HL-60/S4 treated with retinoic acid at 250 ng/mL for 4 days and 3 days (cell line): ENCODE results near the gene KCNH2.

ENCODE experiments used
- in situ Hi-C: fragments of 300-500 bp; cut with MboI; formaldehyde crosslinking; loops from 2 replicates; pipeline ENCODE4 v1.7.0; 2022; ENCODE audit warnings: low sequenced_read_pairs

KCNH2 gene

DNA sequence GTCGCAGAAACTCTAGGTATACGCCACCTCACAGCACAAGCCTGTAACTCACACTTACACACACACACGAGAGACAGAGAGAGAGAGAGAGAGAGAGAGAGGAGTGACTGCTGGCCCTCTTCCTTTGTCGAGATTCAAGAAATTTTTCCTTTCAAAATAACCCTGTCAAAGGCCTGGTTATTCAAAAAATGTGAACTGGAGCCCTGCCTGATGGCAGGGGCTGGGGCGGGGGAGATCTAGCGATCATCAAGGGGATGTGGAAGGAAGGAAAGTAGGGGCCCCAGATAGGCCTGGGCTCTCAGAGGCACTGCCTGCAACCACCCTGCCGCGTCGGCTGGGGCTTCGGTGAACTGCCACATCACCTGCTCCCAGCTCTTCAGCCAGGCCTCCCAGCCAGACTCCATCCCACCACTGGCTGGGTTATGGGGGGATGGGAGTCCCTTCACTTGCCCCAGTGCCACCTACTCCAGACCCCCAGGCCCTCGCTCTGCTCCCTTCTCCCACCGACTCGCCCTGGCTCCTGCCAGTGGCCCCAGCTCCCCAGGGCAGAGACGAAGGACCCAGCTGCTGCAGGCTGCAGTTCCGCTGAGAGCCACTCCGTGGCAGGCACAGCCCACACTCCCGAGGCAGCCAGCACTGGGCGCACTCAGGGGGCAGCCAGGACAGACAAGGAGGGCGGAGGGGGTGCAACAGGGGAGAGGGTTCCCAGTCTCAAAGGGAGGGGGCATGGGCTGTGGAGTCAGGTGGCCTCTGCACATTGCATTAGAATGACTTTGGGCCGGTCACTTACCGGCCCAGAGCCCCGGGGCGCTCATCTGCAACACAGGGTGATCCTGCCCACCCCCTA is 15.3 kb downstream of the KCNH2 start:
- in situ Hi-C loops, result no loop called here

DNA sequence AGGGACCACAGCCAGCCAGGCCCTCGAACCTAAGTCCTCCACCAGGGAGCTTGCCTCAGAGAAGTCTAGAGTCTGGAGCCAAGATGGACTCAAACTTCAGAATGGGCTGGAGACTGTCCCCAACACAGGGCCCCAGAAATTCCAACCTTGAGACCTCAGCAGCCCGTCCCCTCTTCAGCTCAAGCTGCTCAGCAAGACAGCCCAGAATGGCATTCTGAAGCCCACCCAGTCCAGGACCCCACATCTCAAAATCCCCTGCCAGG is 15.9 kb downstream of the KCNH2 start:
- in situ Hi-C loops, result no loop called here

DNA sequence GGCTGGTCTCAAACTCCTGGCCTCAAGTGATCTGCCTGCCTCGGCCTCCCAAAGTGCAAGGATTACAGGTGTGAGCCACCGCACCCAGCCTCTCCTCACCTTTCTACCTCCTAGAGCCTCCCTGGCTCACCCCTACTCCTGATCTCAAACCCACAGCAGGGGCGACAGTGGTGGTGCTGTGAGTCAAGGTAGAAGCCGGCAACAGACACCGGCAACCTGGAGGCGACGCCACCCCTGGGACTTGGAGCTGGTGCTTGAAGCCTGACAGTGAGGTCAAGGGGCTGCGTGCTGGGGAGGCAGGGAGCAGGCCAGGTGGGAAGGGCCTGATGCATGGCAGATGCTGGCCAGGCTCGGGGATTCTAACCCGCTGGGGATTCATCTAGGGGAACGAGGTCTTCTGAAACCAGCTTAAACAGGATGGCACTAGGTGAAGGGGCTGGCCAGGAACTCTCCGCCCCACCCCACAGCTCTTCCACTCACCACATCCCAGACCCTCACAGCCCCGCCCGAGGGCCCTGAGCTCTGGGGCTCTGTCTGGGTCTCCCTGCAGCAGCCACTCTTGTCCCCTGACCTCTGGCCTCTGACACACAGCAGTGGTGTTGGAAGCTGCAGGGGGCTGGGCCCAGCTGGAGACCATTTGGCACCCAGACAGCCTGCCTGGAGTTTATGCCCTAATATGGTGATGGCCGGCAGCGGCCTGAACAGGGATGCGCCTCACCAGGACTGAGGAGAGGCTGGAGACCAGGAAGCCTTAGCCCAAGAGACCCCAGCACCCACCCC is 16.4 kb downstream of the KCNH2 start:
- in situ Hi-C loops, result no loop called here

DNA sequence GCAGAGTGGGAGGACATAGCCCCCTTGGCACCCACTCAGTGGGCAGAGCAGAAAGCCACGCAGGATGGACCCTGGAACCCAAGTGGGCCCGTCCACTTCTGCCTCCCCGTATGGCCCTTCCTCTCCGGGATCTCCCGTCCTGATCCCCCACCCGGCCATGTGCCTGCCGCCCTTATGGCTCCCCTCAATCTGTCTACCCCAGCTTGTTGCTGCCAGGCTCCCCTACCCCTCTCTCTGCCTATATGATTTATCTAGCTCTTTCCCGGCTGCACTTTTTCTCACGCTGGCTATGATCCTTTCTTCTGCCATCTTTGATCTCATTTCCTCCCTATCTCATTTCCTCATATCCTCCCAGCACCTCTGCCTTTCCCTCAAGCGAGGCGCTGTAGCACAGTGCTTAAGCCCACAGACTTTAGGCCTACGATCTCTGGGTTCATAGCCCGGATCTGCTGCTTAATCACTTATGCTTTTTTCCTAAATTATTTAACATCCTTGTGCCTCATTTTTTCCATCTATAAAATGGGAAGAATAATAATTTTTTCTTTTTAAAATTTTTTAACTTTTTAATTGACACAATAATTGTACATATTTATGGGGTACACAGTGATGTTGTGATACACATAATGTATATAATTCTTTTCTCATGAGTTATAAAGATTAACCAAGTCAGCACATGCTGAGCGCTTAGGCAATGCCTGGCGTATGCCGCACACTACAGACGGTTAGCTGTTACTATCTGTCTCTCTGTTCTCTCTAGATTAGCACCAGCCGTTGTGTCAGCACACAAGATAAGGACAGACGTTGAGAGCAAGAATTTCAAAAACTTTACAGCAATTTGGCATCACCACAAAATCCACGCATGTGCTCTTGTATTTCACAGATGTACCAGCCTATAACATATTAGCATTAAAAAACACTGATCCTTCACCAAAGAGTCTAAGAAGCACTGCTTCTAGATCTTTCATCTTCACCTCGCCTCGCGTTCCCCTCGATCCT is 18.1 kb downstream of the KCNH2 start:
- in situ Hi-C loops, result no loop called here

DNA sequence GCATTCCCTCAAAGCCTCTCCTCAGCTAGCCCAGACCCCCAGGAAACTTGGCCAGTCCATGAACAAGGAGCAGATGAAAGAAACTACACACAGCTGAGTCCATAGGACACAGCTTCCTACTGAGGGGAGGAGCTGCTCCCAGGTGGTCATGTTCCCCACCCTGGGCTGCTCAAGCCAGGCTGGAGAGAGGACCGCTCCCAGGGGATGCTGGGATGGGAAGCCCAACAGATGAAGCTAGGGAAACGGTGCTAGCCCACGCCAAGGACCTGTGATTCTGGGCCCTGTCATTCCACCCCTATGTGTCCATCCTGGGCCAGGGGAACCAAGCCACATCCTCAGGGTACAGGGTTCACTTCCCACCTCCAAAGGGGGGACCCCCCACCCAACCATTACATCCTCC is 19.0 kb downstream of the KCNH2 start:
- in situ Hi-C loops, result no loop called here

DNA sequence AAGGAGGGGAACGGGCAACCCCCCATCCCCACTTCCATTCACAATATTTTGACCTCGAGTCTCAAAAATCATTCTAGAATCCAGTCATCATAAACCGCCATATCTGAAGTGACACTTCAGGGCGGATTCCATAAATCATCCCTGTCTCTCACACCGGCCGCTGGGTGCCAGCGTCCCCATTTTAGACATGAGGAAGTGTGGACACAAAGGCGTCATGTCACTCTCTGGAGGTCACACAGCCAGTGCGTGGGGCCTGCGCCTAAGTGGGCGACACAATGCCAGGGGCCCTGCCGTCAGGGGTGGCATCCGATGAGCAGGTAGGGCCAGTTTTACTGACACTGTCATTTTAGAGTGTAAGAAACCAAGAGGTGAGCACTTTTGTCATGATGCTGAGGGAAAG is 19.5 kb downstream of the KCNH2 start:
- in situ Hi-C loops, result no loop called here

DNA sequence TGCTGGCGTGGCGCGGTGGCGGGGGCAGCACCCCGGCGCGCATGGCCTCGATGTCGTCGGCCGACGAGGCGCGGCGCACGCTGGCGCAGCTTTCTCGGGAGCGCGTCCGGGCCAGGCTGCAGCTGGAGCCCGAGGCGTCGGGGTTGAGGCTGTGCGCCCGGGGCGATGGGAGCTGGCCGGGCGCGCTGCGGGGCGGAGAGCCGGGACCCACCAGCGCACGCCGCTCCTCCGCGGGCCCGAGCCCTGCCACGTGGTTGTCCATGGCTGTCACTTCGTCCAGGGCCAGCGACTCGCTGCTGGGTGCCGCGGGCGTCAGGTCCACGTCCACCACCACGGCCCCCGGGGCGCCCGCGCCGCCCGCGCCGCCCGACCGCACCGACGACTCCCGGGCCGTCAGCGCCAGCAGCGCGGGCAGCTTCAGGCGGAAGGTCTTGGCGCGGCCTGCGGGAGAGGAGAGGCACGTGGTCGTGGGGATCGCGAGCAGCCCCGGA is 20.0 kb downstream of the KCNH2 start:
- in situ Hi-C loops, result no loop called here

DNA sequence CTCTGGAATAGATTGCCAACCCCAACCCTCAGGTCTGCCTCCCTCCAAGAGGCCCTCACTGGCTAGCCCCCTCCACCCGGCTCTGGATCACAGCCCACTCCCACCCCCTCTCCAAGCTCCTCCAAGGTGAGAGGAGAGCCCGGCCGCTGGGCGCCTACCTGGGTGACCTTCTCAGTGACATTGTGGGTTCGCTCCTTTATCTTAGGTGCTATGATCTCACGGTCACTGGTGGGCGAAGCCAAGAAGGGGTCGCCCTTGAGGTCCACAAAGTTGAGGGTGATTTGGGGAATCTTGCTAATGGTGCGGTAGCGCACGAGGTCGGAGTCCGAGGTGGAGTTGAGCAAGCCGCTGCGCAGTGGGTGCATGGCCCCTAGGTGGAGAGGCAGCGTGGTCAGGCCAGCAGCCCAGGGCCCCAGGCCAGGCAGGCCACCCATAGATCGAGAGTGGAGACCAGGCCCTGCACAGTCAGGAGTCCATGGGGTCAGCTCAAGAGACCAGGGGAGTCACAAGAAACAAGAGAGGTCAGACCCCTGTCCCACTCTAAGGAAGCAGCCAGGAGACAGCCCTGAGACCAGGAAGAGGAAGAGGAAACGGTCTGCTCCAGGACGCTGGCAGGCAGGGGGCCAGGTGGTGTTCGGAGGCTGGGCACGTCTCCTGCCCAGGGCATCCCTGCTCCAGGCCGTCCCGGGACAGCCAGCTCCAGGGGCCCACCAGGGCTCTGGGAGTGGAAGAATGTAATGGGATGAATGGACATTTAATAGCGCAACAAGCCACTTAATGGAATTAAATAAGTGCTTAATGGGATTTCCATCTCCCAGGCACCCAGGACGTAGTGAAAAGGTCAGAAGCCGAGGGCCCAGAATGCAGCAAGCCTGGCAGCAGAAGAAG is 20.7 kb downstream of the KCNH2 start:
- in situ Hi-C loops, result no loop called here

DNA sequence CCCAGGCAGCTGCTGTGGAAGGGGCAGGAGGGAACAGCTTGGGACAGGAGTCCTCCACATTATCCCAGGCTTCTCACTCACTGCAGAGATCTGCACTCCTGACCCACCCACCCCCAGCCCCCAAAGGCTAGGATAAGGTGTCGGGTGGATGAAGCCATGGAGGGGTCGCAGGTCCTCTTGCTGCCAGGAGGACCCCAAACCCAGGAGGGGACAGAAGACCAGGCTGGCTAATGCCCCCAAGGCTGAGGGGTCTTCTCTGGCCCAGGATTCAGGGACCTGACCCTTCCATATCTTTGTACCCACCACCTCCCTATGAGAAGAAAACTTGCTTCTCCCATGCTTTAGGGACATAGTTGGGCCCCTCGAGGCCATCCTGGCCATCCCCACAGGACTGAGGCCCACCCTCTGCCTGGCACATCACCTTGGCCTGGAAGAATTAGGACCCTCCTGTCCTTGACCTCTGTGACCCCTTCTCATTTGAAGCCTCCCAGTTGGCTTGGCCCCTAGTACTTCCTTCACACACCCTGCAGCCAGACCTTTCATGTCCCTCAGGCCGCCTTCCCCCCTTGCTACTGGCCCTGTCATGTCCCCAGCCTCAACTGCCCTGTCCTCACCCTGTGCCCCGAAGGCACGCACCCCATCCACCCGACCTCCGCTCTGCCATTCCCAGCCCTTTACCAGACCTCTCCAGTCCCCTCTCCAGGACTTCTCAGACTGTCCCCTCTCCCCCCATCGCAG is 21.6 kb downstream of the KCNH2 start:
- in situ Hi-C loops, result no loop called here

DNA sequence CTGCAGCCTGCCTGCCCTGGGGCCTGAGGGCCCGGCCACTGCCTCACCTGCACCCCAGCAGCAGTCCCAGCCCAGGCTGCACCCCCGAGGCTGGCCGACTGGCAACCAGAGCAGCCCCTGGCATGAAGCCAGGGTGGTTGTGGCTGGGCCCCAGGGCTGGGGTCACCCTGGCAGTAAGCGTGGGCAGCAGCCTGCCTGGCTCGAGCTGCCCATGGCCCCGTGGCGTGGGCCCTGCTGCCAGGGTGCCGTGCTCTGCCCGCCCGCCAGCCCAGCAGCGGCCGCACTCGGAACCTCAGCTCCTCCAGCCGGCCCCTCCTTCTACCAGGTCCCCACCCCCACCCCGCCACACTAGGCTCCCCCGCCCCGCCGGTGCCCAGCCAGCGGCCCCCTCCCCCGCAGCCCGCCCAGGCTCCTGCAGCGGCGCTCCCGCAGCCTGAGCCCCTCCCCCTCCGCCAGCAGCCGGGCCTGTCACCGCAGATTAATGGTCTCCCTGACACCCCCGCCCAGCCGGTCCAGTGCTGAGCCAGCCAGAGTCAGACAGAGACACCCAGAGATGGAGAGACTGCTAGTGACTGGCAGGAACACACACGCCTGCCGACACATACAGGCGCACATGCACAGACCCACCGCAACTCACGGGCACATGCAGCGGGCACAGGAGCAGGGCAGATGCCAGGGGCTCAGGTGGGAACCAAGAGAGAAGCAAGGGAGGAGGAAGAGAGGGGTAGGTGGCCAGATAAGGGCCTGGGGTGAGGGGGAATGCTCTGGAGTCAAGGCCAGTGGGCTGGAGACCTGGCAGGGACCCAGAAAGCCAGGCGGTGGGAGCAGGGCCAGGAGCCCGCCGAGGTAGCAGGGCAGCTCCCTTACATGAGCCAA is 22.4 kb downstream of the KCNH2 start:
- in situ Hi-C loops, result no loop called here

DNA sequence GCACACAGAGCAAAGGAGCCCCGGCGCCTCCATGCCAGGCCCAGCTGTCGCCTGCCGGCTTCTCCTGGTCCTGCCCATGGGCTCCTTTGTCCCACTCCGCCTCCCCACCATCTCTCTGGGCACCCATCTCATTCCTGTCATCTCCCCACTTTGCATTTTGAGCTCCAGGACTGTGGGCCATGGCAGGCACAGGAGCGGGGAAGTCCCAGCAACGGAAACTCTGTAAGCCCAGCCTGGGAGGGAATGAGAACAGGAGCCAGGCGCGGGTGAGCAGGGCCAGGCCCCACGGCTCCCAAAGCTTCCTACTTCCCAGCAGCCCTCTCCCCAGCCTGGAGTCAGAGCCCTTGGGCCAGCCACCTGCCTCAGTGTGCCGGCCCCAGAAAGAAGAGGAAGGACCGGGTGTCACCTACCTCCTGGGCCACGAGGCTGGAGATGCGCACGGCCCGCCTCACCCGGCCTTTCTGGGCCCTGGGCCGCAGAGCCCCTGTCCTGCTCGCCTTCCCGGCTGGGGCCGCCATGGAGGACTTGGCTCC is 23.1 kb downstream of the KCNH2 start:
- in situ Hi-C loops, result no loop called here

DNA sequence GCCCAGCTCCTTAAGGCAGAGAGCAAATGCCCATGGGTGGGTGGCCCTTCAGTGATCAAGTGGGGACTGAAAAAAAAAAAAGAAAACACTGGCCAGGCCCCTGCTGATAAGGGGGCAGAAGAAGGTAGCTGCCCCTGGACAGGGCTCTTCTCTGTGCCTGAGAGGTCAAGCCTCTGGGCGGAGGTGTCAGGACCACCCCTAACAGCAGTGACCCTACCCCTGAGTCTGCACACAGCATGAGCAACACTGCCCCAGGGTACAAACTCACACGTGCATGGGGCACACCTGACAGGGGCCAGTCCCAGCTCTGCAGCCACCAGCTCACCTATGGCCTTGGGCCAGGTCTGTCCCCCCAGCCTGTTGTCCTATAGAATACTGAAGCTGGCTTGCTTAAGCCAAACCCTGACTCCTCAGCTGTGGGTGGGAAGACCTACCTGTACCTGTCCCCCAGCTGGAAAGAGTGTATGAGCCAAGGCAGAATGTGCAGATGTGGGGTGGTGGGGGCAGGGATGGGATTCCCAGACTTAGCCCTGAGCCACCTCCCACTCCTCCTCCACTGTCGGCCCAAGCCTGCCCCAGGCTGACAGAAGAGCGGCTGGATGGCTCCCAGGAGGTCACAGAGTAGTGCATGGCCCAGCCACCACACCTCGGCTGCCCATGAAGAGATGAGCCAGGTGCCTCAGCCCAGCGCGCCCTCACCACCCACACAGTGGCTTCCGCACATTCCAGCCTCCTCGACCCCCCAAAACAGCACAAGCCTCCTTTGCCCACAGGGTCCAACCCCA is 23.7 kb downstream of the KCNH2 start:
- in situ Hi-C loops, result no loop called here

DNA sequence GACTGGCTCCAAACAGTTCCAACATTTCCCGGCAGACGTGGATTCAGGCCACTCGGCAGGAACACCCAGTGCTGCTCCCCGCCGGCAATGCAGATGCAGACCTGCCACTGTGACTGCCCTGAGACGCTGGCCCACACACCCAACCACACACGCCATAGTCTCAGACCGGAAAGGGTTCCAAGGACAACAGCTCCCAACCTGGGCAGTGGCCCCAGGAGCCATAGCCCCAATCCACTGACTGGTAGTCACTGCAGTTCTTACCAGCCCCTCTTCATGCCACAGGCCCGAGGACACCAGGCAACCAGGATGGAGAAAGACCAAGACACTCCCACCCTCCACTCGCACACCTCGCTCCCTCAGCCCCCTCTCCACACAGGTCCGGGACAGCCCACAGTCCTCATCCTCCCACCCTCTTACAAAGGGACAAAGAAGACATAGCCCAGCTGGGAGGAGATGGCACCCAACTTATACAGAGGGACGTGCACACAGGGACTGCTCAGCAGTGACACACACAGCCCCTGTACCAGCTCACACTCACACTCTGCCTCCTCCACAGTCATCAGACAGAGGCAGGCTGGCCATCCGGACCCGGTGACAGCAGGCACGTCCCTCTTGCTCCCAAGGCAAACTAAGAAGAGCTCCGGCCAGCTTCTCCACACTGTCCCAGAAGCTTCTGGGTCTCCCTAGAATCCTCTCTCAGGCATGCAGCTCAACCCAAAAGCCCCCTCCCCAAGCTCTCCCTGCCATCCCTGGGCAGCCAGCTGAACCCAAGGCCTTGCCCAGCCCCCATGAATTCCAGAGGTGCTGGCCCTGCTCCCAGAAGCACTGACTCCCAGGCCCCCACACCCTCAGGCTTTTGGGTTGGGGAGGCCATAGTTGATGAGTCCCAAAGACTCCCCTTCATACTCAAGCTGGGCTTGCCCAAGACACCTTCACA is 24.8 kb downstream of the KCNH2 start:
- in situ Hi-C loops, result no loop called here

DNA sequence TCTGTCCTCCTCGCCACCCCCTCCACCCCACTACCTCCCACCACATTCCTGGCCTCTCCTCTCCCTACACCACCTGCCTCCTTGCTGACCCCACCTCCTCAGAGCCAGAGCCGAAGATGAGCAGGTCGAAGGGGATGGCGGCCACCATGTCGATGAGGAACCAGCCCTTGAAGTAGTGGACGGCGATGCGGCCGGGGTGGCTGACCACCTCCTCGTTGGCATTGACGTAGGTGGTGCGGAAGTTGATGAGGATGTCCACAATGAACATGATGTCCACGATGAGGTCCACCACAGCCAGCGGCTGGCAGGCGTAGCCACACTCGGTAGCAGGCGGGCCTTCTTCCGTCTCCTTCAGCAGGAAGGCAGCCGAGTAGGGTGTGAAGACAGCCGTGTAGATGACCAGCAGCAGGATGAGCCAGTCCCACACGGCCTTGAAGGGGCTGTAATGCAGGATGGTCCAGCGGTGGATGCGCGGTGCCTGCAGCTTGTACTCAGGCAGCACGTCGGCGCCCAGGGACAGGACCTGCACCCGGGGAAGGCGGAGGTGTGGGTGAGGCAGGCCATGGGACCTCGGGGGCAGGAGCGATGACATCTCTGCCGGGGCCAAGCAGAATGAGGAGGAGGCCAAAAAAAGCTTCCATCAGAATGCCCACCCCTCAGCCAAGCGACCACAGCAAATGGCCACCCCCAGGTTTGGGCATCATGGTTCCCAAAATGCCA is 25.6 kb downstream of the KCNH2 start:
- in situ Hi-C loops, result no loop called here

DNA sequence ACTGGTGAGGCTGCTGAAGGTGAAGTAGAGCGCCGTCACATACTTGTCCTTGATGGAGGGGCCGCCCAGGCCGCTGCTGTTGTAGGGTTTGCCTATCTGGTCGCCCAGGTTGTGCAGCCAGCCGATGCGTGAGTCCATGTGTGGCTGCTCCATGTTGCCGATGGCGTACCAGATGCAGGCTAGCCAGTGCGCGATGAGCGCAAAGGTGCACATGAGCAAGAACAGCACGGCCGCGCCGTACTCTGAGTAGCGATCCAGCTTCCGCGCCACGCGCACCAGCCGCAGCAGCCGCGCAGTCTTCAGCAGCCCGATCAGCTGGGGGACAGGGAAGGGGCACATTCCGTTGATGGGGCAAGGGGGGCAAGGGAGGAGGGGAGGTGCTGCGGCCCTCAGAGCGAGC is 26.6 kb downstream of the KCNH2 start:
- in situ Hi-C loops, result no loop called here

DNA sequence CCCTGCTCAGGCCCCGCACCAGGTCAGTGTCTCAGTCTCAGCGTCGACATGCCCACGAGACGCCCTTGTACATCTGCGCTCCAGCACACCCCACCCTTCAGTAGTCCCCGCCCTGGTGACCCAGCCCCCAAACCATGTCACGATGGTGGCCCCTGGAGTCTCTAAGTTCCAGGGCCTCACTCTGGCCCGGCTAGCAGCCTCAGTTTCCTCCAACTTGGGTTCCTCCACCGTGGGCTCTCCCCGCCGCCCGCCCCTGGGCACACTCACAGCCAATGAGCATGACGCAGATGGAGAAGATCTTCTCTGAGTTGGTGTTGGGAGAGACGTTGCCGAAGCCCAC is 27.0 kb downstream of the KCNH2 start:
- in situ Hi-C loops, result no loop called here
